GM23338 (cell line): ENCODE measurements around the gene PCK2. TPM values are rescaled to one million over a fixed set of nuclear protein-coding genes. Genes with fewer than 3 reads are reported as not detected.

Experiments
- ATAC-seq: fragments of 200-7000 bp; cut with Tn5 transposase; 3 replicates; pipeline ENCODE4 v1.9.1; 2020
- DNase-seq: peaks from one replicate; pipeline ENCODE4 v3.0.0-alpha.2; 2015; ENCODE audit warnings: low spot score
- H2AFZ ChIP-seq: fragments of 200-600 bp; sonication (generic); 2 replicates; pipeline ENCODE4 v1.8.0; 2016; ENCODE audit warnings: antibody characterized with exemption, mild to moderate bottlenecking, moderate library complexity
- H3F3A ChIP-seq: fragments of 200-600 bp; sonication (generic); replicated peaks from 2 replicates; pipeline ENCODE4 v1.8.0; 2017; ENCODE audit warnings: antibody characterized with exemption, mixed run types, low read depth
- H3K27ac ChIP-seq: fragments of 200-600 bp; sonication (generic); 2 replicates; pipeline ENCODE4 v1.6.1; 2016; ENCODE audit warnings: low read depth
- H3K27me3 ChIP-seq: fragments of 200-600 bp; sonication (generic); 2 replicates; pipeline ENCODE4 v1.8.0; 2016; ENCODE audit warnings: mild to moderate bottlenecking, mixed run types, moderate library complexity; ENCODE audit not compliant: insufficient read depth
- H3K36me3 ChIP-seq: fragments of 200-600 bp; sonication (generic); 2 replicates; pipeline ENCODE4 v1.8.0; 2016; ENCODE audit warnings: mild to moderate bottlenecking; ENCODE audit not compliant: insufficient read depth
- H3K4me1 ChIP-seq: fragments of 200-600 bp; sonication (generic); 2 replicates; pipeline ENCODE4 v1.8.0; 2016; ENCODE audit warnings: mild to moderate bottlenecking, moderate library complexity; ENCODE audit not compliant: insufficient read depth
- H3K4me2 ChIP-seq: fragments of 200-600 bp; sonication (generic); 2 replicates; pipeline ENCODE4 v1.7.1; 2017; ENCODE audit warnings: mixed run types
- H3K4me3 ChIP-seq: fragments of 200-600 bp; sonication (generic); 2 replicates; pipeline ENCODE4 v1.6.1; 2016; ENCODE audit warnings: mixed run types
- H3K79me2 ChIP-seq: fragments of 200-600 bp; sonication (generic); replicated peaks from 2 replicates; pipeline ENCODE4 v1.8.0; 2017; ENCODE audit warnings: mild to moderate bottlenecking; ENCODE audit not compliant: insufficient read depth
- H3K9me2 ChIP-seq: fragments of 200-600 bp; sonication (generic); 2 replicates; pipeline ENCODE4 v1.8.0; 2017; ENCODE audit not compliant: insufficient read depth
- H4K20me1 ChIP-seq: fragments of 200-600 bp; sonication (generic); replicated peaks from 2 replicates; pipeline ENCODE4 v1.8.0; 2017; ENCODE audit warnings: mild to moderate bottlenecking; ENCODE audit not compliant: insufficient read depth
- H3K27ac Mint-ChIP-seq: 2 replicates; pipeline ENCODE4 v1.8.0; 2020; ENCODE audit warnings: inconsistent platforms, mild to moderate bottlenecking, moderate library complexity, mixed read lengths
- H3K27me3 Mint-ChIP-seq: 3 replicates; pipeline ENCODE4 v1.8.0; 2022; ENCODE audit warnings: low read depth, mild to moderate bottlenecking, moderate library complexity, mixed read lengths, inconsistent platforms; ENCODE audit not compliant: insufficient read depth, poor library complexity
- H3K36me3 Mint-ChIP-seq: 3 replicates; pipeline ENCODE4 v1.8.0; 2021; ENCODE audit warnings: low read depth, mild to moderate bottlenecking, inconsistent platforms, moderate library complexity, mixed read lengths
- H3K4me1 Mint-ChIP-seq: 3 replicates; pipeline ENCODE4 v1.8.0; 2020; ENCODE audit warnings: mild to moderate bottlenecking, inconsistent platforms, mixed read lengths
- H3K4me3 Mint-ChIP-seq: 3 replicates; pipeline ENCODE4 v1.8.0; 2021; ENCODE audit warnings: moderate library complexity, mild to moderate bottlenecking, inconsistent platforms, mixed read lengths
- H3K9me3 Mint-ChIP-seq: 3 replicates; pipeline ENCODE4 v1.8.0; 2020; ENCODE audit warnings: moderate library complexity, mild to moderate bottlenecking, inconsistent platforms, mixed read lengths
- EZH2 ChIP-seq: fragments of 200-600 bp; sonication (generic); IDR thresholded peaks from one replicate; pipeline ENCODE4 v1.8.0; 2017; ENCODE audit warnings: antibody characterized with exemption, mild to moderate bottlenecking, low read depth; ENCODE audit not compliant: unreplicated experiment
- STAT1 ChIP-seq: IDR thresholded peaks from one replicate; pipeline ENCODE4 v1.6.1; 2016; ENCODE audit warnings: antibody characterized with exemption; ENCODE audit not compliant: unreplicated experiment
- ZNF114 ChIP-seq: fragments of 250-450 bp; sonication (Bioruptor Pico); IDR thresholded peaks from 2 replicates; pipeline ENCODE4 v1.5.0; 2020; ENCODE audit warnings: mild to moderate bottlenecking, moderate library complexity
- ZNF462 ChIP-seq: fragments of 250-450 bp; sonication (Bioruptor Pico); IDR thresholded peaks from 2 replicates; pipeline ENCODE4 v1.5.0; 2020; ENCODE audit warnings: mild to moderate bottlenecking, moderate library complexity
- polyA plus RNA-seq: library from polyadenylated mRNA; unstranded; fragments of >200 nt; fragmentation: Nextera tagmentation; extraction: Ambion mirVana; gene quantifications from 2 replicates; pipeline ENCODE4 v1.2.1, GENCODE V29; 2016
- total RNA-seq: library from RNA; depleted of rRNA; stranded (reverse); fragments of >200 nt; shearing (Covaris generic); gene quantifications from 2 replicates; pipeline ENCODE4 v1.2.3, GENCODE V29; 2014
- TF ChIP-seq, protein P1 (sequence below): IDR thresholded peaks from one replicate; pipeline ENCODE4 v1.6.1; 2018; ENCODE audit warnings: antibody characterized with exemption; ENCODE audit not compliant: unreplicated experiment
- TF ChIP-seq, protein P2 (sequence below), 2 experiments: fragments of 200-600 bp in 1 of 2; sonication (generic) in 1 of 2; conservative IDR thresholded peaks; 2 replicates each; pipeline versions ENCODE4 v1.5.1 to v1.6.1; 2016 to 2017; ENCODE audit warnings: antibody characterized with exemption in 2 of 2, low read depth in 2 of 2, mild to moderate bottlenecking in 2 of 2, moderate library complexity in 1 of 2
- TF ChIP-seq, protein P3 (sequence below): IDR thresholded peaks from 2 replicates; pipeline ENCODE4 v1.6.1; 2016; ENCODE audit warnings: antibody characterized with exemption

The PCK2 gene
- total and polyA plus RNA-seq, 2 experiments from 2014 or later = 53.5 to 103 TPM

GRCh38 chr14:24150061-24150460 is 56.0 kb downstream of the PCK2 start:
- peaks cover 11% of the 10 kb centered on the region for H3K27me3 Mint-ChIP-seq

More at GRCh38 chr14:24150061-24150460, 56.0 kb downstream of the PCK2 start:
- Histone ChIP-seq H3K27me3 (no peaks in the 10 kb centered on the region), H4K20me1 (peaks cover 7% of the 10 kb centered on the region; the same call in 1 of the 2 replicates), H3K36me3 (peaks cover 28% of the 10 kb centered on the region), H3F3A (no peaks in the 10 kb centered on the region), H3K4me3 (no peak overlapping the region), H2AFZ (no peak overlapping the region), H3K4me1 (peaks cover 12% of the 10 kb centered on the region), H3K27ac (no peak overlapping the region), H3K4me2 (no peak overlapping the region), H3K79me2 (peaks cover 32% of the 10 kb centered on the region), H3K9me2 (no peaks in the 10 kb centered on the region)
- Mint-ChIP-seq H3K4me3 (no peak overlapping the region), H3K4me1 (peaks cover 21% of the 10 kb centered on the region), H3K36me3 (peaks cover 64% of the 10 kb centered on the region), H3K27ac (no peak overlapping the region), H3K9me3 (no peaks in the 10 kb centered on the region; the same call in 2 of the 3 replicates)
- no peak for ATAC-seq
- DNase-seq = no peak
- TF ChIP-seq, protein P1, sequence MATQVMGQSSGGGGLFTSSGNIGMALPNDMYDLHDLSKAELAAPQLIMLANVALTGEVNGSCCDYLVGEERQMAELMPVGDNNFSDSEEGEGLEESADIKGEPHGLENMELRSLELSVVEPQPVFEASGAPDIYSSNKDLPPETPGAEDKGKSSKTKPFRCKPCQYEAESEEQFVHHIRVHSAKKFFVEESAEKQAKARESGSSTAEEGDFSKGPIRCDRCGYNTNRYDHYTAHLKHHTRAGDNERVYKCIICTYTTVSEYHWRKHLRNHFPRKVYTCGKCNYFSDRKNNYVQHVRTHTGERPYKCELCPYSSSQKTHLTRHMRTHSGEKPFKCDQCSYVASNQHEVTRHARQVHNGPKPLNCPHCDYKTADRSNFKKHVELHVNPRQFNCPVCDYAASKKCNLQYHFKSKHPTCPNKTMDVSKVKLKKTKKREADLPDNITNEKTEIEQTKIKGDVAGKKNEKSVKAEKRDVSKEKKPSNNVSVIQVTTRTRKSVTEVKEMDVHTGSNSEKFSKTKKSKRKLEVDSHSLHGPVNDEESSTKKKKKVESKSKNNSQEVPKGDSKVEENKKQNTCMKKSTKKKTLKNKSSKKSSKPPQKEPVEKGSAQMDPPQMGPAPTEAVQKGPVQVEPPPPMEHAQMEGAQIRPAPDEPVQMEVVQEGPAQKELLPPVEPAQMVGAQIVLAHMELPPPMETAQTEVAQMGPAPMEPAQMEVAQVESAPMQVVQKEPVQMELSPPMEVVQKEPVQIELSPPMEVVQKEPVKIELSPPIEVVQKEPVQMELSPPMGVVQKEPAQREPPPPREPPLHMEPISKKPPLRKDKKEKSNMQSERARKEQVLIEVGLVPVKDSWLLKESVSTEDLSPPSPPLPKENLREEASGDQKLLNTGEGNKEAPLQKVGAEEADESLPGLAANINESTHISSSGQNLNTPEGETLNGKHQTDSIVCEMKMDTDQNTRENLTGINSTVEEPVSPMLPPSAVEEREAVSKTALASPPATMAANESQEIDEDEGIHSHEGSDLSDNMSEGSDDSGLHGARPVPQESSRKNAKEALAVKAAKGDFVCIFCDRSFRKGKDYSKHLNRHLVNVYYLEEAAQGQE = no peak
- TF ChIP-seq ZNF462 (CRISPR knock-in tag) (no peak), ZNF114 (CRISPR knock-in tag) (no peak), STAT1 (no peak), EZH2 (no peak)
- TF ChIP-seq, protein P2, sequence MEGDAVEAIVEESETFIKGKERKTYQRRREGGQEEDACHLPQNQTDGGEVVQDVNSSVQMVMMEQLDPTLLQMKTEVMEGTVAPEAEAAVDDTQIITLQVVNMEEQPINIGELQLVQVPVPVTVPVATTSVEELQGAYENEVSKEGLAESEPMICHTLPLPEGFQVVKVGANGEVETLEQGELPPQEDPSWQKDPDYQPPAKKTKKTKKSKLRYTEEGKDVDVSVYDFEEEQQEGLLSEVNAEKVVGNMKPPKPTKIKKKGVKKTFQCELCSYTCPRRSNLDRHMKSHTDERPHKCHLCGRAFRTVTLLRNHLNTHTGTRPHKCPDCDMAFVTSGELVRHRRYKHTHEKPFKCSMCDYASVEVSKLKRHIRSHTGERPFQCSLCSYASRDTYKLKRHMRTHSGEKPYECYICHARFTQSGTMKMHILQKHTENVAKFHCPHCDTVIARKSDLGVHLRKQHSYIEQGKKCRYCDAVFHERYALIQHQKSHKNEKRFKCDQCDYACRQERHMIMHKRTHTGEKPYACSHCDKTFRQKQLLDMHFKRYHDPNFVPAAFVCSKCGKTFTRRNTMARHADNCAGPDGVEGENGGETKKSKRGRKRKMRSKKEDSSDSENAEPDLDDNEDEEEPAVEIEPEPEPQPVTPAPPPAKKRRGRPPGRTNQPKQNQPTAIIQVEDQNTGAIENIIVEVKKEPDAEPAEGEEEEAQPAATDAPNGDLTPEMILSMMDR (conservative IDR thresholded peaks at IDR 0.05; ENCODE audit: low read depth in 2 of 2) = no peak
- TF ChIP-seq, protein P3, sequence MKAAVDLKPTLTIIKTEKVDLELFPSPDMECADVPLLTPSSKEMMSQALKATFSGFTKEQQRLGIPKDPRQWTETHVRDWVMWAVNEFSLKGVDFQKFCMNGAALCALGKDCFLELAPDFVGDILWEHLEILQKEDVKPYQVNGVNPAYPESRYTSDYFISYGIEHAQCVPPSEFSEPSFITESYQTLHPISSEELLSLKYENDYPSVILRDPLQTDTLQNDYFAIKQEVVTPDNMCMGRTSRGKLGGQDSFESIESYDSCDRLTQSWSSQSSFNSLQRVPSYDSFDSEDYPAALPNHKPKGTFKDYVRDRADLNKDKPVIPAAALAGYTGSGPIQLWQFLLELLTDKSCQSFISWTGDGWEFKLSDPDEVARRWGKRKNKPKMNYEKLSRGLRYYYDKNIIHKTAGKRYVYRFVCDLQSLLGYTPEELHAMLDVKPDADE = no peak
